Skeletal muscle tissue (tissue), 4 donors: ENCODE measurements around the gene TUSC2. TPM values are rescaled to one million over a fixed set of nuclear protein-coding genes. Genes with fewer than 3 reads are reported as not detected.

ENCODE experiments used
- H3K27ac ChIP-seq: one replicate; pipeline ENCODE4 v1.7.0; 2013; ENCODE audit warnings: mild to moderate bottlenecking, low read depth, low read length, inconsistent platforms
- H3K27me3 ChIP-seq, 3 donors: one replicate each; pipeline ENCODE4 v1.7.0; 2013; ENCODE audit warnings: low read length in 3 of 3; ENCODE audit not compliant: control insufficient read depth in 3 of 3, insufficient read depth in 3 of 3
- H3K36me3 ChIP-seq, 3 donors: one replicate each; pipeline ENCODE4 v1.7.0; 2013; ENCODE audit warnings: low read length in 3 of 3; ENCODE audit not compliant: control insufficient read depth in 3 of 3, insufficient read depth in 3 of 3
- H3K4me1 ChIP-seq, 3 donors: one replicate each; pipeline ENCODE4 v1.7.0; 2013; ENCODE audit warnings: low read length in 3 of 3, mild to moderate bottlenecking in 3 of 3; ENCODE audit not compliant: control insufficient read depth in 3 of 3, insufficient read depth in 3 of 3
- H3K4me3 ChIP-seq, 3 donors: one replicate each; pipeline ENCODE4 v1.7.0; 2013; ENCODE audit warnings: low read length in 3 of 3
- H3K9ac ChIP-seq, 3 donors: one replicate each; pipeline ENCODE4 v1.7.0; 2013; ENCODE audit warnings: low read length in 3 of 3, mild to moderate bottlenecking in 3 of 3, moderate library complexity in 2 of 3, low read depth in 1 of 3
- H3K9me3 ChIP-seq, 3 donors: one replicate each; pipeline ENCODE4 v1.7.0; 2013; ENCODE audit warnings: low read length in 3 of 3; ENCODE audit not compliant: control insufficient read depth in 3 of 3
- total RNA-seq: library from RNA; depleted of rRNA; stranded (reverse); fragments of >200 nt; gene quantifications from one replicate; pipeline ENCODE4 v1.2.3, GENCODE V29; 2014
- donor health status: Osteomylitis.

TUSC2 gene
- total RNA-seq, 1 donor from 2014 or later = 7.8 TPM

DNA sequence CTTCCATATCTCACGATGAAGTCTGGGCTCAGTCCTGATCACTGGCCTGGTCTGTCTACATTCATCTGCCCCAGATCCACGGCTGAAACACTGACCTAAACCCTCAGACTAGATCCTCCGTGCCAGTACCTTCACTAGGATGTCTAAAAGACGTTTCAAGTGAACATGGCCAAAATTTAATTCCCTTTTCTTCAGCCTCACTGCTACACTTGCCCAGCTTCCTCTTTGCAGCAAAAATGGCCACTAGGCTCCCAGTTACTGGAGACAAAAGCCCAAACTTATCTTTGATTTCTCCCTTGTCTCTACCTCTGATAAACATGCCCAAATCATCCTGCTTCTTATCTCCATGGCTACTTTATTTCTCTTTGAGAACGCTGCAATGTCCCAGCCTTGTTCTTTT is 10.9 kb upstream of the TUSC2 start:
- Histone ChIP-seq H3K9ac (peak overlapping the region in 2 of 3 donors; percentile 1 to 54), H3K9me3 (no peaks in the 10 kb centered on the region), H3K27me3 (peaks cover 0 to 8% (median 0%) of the 10 kb centered on the region in 3 donors), H3K4me3 (peak overlapping the region in 1 of 3 donors; percentile 5), H3K4me1 (peaks cover 52 to 66% (median 52%) of the 10 kb centered on the region in 3 donors), H3K27ac (peak overlapping the region; percentile 99), H3K36me3 (no peaks in the 10 kb centered on the region)

DNA sequence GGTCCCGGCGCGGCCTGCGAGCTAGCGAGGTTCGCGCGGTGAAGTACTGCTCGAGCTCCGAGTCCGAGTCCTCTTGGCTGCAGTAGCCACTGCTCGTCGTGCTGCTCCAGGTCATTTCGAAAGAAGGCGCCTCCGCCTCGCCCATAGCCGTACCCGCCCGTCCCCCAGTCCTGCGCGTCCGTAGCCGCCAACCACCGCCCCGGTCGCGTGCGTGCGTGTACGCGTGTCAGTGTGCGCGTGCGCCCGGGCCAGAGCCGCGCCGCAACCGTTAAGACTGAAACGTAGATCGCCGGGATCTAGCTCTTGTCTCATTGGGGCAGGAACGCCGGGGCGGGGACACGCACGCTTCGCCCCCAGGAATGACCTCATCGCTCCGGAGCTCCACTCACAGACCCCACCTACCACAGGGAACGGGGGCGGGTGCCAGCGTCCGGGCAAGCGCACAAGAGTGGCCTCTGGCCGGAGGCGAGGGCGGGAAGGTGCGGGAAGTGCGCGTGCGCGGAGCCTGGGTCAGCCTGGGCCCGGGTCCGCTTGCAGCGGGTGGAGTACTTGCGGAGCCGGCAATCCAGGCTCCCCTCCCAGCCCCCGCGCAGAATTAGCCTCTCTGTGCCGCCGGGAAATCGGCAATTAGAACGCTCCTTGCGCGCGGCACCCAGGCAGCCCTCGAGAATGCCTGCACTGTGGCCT is 9.3 kb upstream of the TUSC2 start:
- Histone ChIP-seq H3K27me3 (peaks cover 0 to 5% (median 0%) of the 10 kb centered on the region in 3 donors), H3K36me3 (peaks cover 0 to 6% (median 2%) of the 10 kb centered on the region in 3 donors), H3K9me3 (no peaks in the 10 kb centered on the region), H3K9ac (peak overlapping the region; percentile 88 to 98 (median 95)), H3K4me3 (peak overlapping the region; percentile 78 to 91 (median 89)), H3K4me1 (peaks cover 61 to 79% (median 61%) of the 10 kb centered on the region in 3 donors), H3K27ac (peak overlapping the region; percentile 99)

GRCh38 chr3:50336452-50337174 is 8.6 kb upstream of the TUSC2 start:
- Histone ChIP-seq H3K9ac (peak overlapping the region; percentile 88 to 98 (median 95)), H3K9me3 (no peaks in the 10 kb centered on the region), H3K4me3 (peak overlapping the region; percentile 78 to 91 (median 89)), H3K36me3 (peaks cover 4 to 13% (median 8%) of the 10 kb centered on the region in 3 donors), H3K27ac (peak overlapping the region; percentile 99), H3K4me1 (peaks cover 57 to 80% (median 63%) of the 10 kb centered on the region in 3 donors), H3K27me3 (peaks cover 0 to 5% (median 0%) of the 10 kb centered on the region in 3 donors)

DNA sequence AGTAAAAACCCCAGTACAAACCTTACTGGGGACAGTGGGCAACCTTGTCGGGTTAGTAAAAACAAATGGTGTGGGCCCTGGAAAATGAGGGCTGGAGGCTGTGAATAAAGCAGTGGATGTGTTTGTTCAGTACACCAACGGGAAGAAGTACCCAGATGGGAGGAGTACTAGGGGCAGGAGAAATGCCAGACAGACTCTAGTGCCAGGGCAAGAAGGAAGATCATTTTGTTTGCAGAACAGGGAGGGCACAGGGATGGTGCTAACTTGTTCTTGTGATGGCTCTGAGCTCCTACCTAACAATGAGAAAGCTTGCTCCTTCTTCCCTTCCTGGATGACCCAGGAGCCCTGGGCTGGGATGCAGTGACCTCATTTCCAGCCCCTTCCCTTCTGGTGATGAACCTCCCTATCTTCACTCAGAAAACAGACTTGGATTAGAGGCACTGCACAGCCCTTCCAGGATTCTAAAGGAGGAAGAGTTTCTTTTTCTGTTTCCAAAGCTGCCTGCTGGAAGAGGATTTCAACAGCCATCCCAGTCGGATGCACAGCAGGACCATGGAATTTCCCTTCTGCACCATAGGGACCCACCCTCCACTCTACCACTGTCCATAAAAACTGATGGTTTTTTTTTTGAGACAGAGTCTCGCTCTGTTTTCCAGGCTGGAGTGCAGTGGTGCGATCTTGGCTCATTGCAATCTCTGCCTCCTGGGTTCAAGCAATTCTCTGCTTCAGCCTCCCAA is 6.5 kb upstream of the TUSC2 start:
- H3K27me3 ChIP-seq = no peaks in the 10 kb centered on the region
- H3K4me1 ChIP-seq = peaks cover 48 to 62% (median 50%) of the 10 kb centered on the region in 3 donors
- H3K4me3 ChIP-seq = peak overlapping the region in 2 of 3 donors; percentile 22 to 38
- peak overlapping the region; percentile 40 to 74 (median 71) for H3K9ac ChIP-seq
- H3K36me3 ChIP-seq = peaks cover 25 to 34% (median 29%) of the 10 kb centered on the region in 3 donors
- peak overlapping the region; percentile 77 for H3K27ac ChIP-seq
- no peaks in the 10 kb centered on the region for H3K9me3 ChIP-seq

GRCh38 chr3:50333744-50334328 is 5.8 kb upstream of the TUSC2 start:
- peak overlapping the region in 2 of 3 donors; percentile 14 to 38 for H3K4me3 ChIP-seq
- no peaks in the 10 kb centered on the region for H3K9me3 ChIP-seq
- H3K27me3 ChIP-seq = no peaks in the 10 kb centered on the region
- peak overlapping the region; percentile 40 to 74 (median 71) for H3K9ac ChIP-seq
- peaks cover 46 to 60% (median 48%) of the 10 kb centered on the region in 3 donors for H3K4me1 ChIP-seq
- peak overlapping the region; percentile 77 for H3K27ac ChIP-seq
- H3K36me3 ChIP-seq = peaks cover 25 to 37% (median 29%) of the 10 kb centered on the region in 3 donors

GRCh38 chr3:50331364-50331907 is 3.4 kb upstream of the TUSC2 start:
- no peaks in the 10 kb centered on the region for H3K27me3 ChIP-seq
- no peaks in the 10 kb centered on the region for H3K9me3 ChIP-seq
- H3K27ac ChIP-seq = no peak overlapping the region
- H3K4me3 ChIP-seq = no peak overlapping the region
- H3K36me3 ChIP-seq = peaks cover 25 to 37% (median 30%) of the 10 kb centered on the region in 3 donors
- no peak overlapping the region for H3K9ac ChIP-seq
- peaks cover 45 to 56% (median 51%) of the 10 kb centered on the region in 3 donors for H3K4me1 ChIP-seq

- Histone ChIP-seq H3K27me3 (no peaks in the 10 kb centered on the region), H3K4me1 (peaks cover 34 to 51% (median 40%) of the 10 kb centered on the region in 3 donors), H3K9ac (peak overlapping the region in 1 of 3 donors; percentile 32), H3K36me3 (peaks cover 28 to 44% (median 39%) of the 10 kb centered on the region in 3 donors), H3K9me3 (no peaks in the 10 kb centered on the region), H3K27ac (no peak overlapping the region), H3K4me3 (no peak overlapping the region)
These were observed 2.3 kb upstream of the TUSC2 start for GRCh38 chr3:50330330-50330729.

DNA sequence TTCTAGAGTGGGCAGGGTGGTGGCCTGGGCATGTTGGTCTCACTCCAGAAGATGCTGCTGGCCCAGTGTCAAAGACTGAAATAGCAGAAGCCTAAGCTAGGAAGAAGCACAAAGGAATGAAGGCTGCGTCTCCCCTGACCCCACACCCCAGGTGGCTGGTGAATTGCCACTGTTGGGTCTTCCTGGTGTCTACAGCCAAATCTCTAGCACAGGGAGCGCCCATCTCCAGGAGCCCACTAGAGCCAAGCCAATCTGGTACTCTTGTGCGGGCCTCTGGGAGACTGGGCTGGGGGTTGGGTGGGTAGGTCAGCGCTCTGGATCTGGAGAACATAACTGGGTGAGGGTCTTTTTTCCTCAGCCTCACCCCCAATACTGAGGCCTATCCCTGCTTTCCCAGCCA is 894 bp downstream of the TUSC2 start:
- Histone ChIP-seq H3K36me3 (peaks cover 31 to 38% (median 36%) of the 10 kb centered on the region in 3 donors), H3K4me1 (peaks cover 25 to 48% (median 42%) of the 10 kb centered on the region in 3 donors), H3K4me3 (peak overlapping the region; percentile 84 to 92 (median 87)), H3K27ac (peak overlapping the region; percentile 82), H3K9me3 (no peaks in the 10 kb centered on the region), H3K9ac (peak overlapping the region; percentile 94 to 97 (median 95)), H3K27me3 (no peaks in the 10 kb centered on the region)

GRCh38 chr3:50326182-50326541 is 1.9 kb downstream of the TUSC2 start:
- H3K4me1 ChIP-seq = peaks cover 29 to 53% (median 45%) of the 10 kb centered on the region in 3 donors
- no peak overlapping the region for H3K27ac ChIP-seq

More at GRCh38 chr3:50326182-50326541, 1.9 kb downstream of the TUSC2 start:
- no peaks in the 10 kb centered on the region for H3K9me3 ChIP-seq
- H3K27me3 ChIP-seq = no peaks in the 10 kb centered on the region
- peaks cover 23 to 28% (median 27%) of the 10 kb centered on the region in 3 donors for H3K36me3 ChIP-seq
- no peak overlapping the region for H3K4me3 ChIP-seq
- H3K9ac ChIP-seq = no peak overlapping the region
